Keratinocyte (primary cell): ENCODE measurements around the gene TBCE.

Experiments used
- EZH2 ChIP-seq: IDR thresholded peaks from one replicate; pipeline ENCODE4 v1.6.1; 2012; ENCODE audit warnings: inconsistent platforms, mild to moderate bottlenecking, low read length, moderate library complexity
- TF ChIP-seq, protein P1 (sequence below), 3 experiments: IDR thresholded peaks in 1 of 3; conservative IDR thresholded peaks in 1 of 3; optimal IDR thresholded peaks in 1 of 3; 2 replicates in 2 of 3; 3 replicates in 1 of 3; pipeline versions ENCODE3 to v1.5.1; 2011; ENCODE audit warnings: low read length in 3 of 3, mild to moderate bottlenecking in 3 of 3, moderate library complexity in 2 of 3, control low read depth in 1 of 3, inconsistent platforms in 1 of 3; ENCODE audit not compliant: insufficient read depth in 2 of 3; ENCODE audit errors: extremely low read depth in 1 of 3

DNA sequence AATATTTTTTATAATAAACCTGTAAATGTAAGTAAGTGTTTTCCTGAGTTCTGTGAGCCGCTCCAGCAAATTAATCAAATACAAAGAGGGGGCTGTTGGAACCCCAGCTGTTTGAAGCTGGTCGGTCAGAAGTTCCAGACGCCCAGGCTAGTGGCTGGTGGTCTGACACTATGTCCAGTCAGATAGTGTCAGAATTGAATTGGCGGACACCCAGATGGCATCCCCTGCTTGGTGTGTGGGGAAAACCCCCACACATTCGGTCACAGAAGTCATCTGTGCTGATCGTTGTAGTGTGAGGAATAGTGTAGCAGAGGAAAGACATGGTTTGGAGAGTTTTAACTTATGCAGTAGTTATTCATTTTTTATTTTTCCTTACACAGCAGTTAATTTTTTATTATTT lies 32.4 kb downstream of the TBCE start:
- TF ChIP-seq, protein P1, sequence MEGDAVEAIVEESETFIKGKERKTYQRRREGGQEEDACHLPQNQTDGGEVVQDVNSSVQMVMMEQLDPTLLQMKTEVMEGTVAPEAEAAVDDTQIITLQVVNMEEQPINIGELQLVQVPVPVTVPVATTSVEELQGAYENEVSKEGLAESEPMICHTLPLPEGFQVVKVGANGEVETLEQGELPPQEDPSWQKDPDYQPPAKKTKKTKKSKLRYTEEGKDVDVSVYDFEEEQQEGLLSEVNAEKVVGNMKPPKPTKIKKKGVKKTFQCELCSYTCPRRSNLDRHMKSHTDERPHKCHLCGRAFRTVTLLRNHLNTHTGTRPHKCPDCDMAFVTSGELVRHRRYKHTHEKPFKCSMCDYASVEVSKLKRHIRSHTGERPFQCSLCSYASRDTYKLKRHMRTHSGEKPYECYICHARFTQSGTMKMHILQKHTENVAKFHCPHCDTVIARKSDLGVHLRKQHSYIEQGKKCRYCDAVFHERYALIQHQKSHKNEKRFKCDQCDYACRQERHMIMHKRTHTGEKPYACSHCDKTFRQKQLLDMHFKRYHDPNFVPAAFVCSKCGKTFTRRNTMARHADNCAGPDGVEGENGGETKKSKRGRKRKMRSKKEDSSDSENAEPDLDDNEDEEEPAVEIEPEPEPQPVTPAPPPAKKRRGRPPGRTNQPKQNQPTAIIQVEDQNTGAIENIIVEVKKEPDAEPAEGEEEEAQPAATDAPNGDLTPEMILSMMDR (optimal IDR thresholded peaks at IDR 0.05 in 1 of 3, IDR thresholded peaks at IDR 0.05 in 1 of 3, conservative IDR thresholded peaks at IDR 0.05 in 1 of 3; ENCODE audit: extremely low read depth in 1 of 3, insufficient read depth in 2 of 3, low read length in 3 of 3): no peak
- TF ChIP-seq EZH2: no peak
